ENCODE data around the gene CHD1L.

- TF ChIP-seq POLR2AphosphoS5 (IDR thresholded peaks at IDR 0.05; ENCODE audit: low read depth, low read length) (no peak), REST (IDR thresholded peaks at IDR 0.05; ENCODE audit: insufficient read depth in 1 of 2, low read depth in 2 of 2, low read length in 2 of 2) (no peak), TAF1 (IDR thresholded peaks at IDR 0.05; ENCODE audit: borderline replicate concordance, insufficient read depth, low read length) (no peak), SIN3A (IDR thresholded peaks at IDR 0.05; ENCODE audit: borderline replicate concordance, insufficient read depth, low read length) (no peak)
These were observed 1.4 kb downstream of the CHD1L start for GRCh38 chr1:147243841-147244240.
